HG02588 (cell line): ENCODE measurements around the gene UBE2V1.

Source experiments
- ATAC-seq: cut with Tn5 transposase; IDR thresholded peaks from one replicate; pipeline ENCODE4 v1.9.1; 2021; ENCODE audit warnings: mild to moderate bottlenecking, moderate library complexity; ENCODE audit not compliant: unreplicated experiment

UBE2V1 gene

DNA sequence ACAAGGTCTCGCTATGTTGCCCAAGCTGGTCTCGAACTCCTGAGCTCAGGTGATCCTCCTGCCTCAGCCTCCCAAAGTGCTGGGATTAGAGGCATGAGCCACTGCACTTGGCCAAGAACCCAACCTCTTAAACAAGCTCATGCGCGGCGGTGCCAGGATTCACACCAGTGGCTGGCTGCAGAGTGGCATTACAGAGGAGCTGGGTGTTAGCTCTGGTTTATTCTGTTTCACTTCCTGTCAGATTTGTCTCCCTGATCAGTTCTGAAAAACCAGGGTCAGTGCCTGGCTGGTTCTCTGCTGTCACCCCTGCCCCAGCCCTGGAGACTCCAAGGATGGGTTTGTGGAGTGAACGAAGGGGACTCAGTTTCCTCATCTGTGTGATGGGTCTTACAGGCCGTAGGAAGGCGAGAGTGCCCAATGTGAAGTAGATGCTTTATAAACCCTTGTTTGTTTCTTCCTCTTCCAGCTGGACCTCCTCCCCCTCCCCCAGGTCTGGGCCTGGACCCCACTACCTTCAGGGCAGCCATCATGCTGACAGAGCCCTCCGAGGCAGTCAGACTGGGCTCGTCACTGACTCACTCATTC is 63.4 kb downstream of the UBE2V1 start:
- ATAC-seq, result no peak

- ATAC-seq, result no peak
Observed at GRCh38 chr20:50048420-50049166, 64.4 kb downstream of the UBE2V1 start.

GRCh38 chr20:50044353-50044960 is 68.5 kb downstream of the UBE2V1 start:
- no peak for ATAC-seq

DNA sequence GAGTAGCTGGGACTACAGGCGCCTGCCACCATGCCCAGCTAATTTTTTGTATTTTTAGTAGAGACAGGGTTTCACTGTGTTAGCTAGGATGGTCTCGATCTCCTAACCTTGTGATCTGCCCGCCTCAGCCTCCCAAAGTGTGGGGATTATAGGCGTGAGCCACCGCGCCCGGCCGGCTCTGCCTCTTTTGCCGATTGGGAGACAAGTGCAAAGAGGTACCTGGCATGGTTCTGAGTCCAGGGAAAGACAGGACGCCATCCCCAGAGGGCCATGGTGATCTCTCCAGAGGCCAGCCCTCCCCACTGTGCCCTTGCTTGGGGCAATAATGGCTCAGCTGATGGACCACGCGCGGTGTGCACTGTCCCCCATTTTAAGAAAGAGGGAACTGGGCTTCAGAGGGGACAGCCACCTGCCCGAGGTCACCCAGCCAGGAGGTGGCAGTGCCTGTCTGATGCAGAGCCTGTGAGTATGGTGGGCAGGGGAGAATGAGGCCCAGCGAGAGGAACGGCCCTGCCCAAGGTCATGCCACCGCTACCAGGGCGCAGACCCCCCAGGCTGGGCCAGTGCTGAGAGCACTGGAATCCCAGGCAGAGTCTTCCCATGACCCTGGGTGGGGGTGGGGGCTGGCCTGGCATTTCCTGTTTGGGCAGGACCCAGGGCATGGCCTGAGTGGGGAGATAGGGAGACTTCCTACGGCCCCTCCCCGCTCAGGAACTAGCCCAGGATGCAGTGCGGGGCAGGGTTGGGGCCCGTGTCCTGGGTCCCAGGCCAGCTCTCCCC is 69.2 kb downstream of the UBE2V1 start:
- no peak for ATAC-seq

DNA sequence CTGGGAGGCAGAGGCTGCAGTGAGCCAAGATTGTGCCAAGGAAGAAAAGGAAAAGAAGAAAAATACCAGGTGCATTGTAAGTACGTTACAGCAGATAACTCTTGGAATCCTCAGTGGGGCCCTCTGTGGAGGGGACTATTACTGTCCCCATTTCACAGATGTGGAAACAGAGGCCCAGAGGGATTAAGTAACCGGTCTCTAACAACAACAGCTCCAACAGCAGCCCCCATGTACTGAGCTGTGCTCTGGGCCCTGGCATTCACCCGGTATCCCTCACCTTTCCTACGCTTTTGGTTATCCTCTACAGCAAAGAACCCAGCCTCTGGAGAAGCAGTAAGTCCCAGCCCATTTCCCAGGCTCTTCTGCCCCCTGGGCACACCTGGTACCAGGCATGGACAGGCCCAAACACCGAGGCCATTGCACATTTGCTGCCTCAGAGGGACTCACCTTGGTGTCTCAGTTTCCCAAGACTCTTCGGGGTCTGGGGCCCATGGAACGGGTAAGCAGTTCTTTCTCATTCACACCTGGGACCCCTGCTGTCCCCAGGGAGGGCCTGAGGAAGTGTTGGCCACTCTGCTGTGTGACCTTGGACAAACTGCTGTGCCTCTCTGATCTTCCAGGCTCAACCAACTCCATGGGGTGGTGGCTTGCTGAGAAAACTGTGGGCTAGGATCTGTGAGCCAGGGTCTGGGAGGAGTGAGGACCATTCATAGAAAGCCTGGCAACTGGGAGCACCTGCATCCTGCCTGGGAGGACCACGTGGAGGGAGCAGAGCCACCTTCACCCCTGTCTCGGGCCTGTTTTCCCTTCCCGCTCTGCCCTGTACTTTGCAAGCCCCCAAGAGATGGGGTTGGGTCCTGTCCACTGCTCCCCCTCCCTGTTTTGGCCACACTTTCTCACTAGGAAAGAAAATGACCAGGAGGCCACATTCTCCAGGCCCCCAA is 70.3 kb downstream of the UBE2V1 start:
- ATAC-seq, result no peak

DNA sequence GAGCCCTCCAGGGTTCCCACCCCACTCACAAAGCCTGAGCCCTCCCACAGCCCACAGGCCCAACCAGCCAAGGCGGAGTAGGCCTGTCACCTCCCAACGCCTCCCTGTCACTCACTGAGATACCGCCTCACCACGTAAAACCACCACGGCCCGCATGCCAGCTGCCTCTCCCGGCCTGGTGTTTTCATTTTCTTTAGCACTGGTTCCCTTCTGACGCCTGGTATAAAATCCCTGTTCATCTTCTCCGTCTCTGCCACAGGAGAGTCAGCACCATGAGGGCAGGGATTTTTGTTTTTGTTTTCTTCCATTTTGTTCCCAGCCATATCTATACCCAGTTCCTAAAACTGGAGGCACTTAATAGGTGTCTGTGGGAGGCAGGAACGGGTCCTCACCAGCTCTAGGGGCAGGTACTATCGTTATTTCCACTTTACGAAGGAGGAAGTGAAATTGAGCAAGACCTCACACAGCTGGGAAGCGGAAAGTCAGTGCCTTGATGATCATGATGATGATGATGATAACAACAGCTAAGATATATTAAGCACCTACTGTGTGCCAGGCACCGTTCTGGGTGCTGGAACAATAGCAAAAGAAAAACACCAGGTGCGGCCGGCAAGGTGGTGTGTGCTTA is 71.6 kb downstream of the UBE2V1 start:
- no peak for ATAC-seq

DNA sequence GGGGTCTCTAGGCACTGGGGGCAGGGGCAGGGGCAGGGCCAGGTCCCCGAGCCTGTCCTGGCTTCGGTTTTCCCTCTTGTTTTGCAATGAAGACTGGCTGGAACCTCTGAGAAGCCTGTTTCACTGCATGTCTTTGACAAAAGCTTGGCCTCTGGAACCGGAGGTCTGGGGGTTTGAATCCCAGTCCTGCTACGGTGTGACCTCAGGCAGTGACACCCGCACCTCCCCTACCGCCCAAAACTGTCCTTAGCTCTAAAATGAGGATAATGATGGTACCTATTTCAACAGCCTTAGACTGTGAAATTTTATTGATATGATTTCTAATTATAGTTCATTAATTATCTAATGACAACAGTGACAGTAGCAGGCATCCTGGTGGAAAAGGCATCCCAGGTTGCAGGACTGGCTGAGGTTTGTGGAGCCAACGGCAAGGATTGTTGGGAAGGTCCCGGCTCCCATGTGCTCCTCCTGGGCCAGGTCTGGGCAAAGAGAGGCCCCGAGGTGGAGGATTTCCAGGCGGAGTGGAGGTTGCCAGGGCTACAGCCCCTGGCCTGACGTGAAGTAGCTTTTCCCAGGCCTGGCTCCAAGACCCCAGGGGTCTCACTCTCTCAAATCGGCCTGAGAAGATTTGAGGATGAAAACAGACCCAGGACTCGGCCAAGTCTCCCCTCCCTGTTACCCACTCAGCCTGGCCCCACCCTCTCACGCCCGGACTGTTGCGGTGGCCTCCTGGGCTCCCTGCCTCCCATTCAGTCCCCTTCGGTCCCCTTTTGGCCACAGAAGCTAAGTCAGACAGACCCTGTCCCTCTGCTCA is 72.3 kb downstream of the UBE2V1 start:
- ATAC-seq, result no peak

DNA sequence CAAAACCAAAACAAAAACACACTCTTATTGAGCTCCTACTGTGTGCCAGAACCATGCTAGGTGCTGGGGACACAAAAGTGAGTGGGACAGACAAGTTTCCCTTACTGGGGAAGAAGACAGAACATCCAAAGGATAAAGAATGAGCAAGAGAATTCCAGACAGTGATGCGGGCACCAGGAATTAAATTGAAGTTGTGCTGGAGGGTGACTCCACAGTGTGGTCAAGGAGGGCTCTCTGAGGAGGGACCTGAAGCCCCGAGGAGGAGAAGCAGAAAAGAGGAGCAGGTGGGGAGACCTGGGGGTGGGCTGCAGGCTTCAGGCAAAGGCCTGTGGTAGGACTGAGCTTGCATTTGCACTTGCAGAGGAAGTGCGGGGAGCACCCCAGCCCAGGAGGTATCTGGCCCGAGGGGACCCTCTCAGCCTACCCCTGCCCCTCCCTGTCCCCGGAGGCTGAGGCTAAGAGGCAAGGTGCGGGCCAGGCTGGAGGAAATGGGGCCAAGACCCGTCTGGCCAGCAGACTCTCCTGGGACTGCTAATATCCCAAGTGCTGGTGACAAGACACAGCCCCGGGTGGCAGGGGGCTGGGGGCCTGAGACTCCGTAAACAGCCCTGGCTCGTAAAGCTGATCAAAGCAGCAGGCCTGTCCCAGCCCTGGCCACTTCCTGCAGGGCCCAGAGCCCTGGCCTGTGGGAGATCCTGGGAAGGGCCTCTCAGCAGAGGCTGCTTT is 73.1 kb downstream of the UBE2V1 start:
- ATAC-seq, result no peak

DNA sequence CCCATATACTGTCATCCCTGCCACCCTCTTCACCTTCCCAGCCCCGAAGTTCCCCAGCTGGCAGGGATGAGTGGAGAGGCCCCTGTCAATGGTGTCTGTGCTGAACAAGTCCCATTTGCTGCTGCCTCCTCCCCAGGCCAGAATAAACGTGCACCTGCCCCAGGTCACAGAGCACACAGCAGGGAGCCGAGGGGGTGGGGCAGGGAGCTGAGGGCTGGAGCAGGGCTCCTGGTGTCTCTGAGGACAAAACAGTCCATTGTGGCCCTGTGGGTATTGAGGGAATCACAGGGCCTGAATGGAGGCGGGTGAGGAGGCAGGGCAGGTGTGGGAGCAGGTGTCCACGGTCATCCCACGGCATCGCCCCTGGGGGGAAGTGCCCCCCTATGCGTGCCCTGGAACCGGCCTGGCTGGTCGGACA is 74.4 kb downstream of the UBE2V1 start:
- no peak for ATAC-seq

DNA sequence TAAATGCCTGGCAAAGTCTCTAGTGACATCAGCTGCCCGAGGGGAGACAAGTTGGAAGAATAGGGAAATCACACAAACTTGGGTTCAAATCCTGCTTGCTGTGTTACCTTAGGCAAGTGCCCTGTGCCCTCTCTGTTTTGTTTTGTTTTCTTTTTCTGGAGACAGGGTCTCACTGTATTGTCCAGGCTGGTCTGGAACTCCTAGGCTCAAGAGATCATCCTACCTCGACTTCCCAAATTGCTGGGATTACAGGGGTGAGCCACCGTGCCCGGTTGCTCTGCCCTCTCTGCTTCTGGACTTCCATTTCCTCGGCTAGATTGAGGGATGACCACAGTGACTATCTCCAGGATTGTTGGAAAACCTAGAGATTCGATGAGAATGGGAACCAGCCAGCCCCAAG is 74.8 kb downstream of the UBE2V1 start:
- no peak for ATAC-seq

- ATAC-seq, result no peak
Observed at GRCh38 chr20:50037575-50037974, 75.4 kb downstream of the UBE2V1 start.

GRCh38 chr20:50037123-50037522 is 75.8 kb downstream of the UBE2V1 start:
- no peak for ATAC-seq

DNA sequence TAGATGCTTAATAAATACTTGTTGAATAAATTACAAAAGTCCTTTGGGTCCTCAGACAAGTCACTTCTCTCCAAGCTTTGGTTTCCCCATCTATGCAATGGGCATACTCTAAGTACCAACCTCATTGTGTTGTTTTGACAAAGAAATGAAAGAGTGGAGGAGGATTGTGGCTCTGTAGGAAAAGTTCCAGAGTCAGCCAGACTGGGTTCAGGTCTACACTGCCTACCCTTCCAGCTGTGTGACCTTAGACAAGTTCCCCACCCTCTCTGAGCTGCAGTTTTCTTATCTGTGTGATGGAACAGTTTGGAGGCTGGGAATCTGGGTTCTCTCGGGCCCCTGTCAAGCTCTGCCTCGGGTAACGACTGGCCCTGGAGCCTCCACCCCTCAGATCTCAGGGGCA is 76.2 kb downstream of the UBE2V1 start:
- no peak for ATAC-seq

DNA sequence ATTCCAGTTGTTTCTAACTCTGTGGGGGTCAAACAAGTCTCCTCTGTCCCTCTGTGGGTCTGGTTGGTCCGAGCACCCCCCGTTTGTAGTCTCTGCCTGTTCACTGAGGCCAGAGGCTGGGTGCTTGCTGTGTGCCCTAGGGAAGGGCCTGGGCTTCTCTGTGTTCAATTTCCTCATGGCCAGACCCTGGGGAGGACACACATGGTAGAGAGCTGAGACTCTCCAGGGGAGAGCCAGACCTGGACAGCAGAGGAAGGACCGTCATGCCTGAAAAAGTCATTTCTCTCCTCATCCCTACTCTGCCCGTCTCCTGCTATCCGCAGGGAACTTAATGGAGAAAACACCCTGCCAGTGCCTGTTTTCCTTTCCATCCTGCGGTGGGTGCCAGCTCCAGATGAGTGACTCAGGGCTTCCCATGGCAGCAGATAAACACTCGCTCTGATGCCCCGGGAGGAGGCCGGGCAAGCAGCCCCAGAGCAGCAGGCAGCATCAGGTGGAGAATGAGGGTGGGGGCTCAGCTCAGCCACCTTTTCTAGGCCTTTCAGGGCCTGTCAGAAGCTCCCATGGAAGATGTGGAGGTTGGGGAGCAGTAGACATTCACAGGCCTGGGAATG is 78.3 kb downstream of the UBE2V1 start:
- no peak for ATAC-seq

- no peak for ATAC-seq
Observed at GRCh38 chr20:50032955-50033666, 79.8 kb downstream of the UBE2V1 start.
